GM12891 (cell line): ENCODE measurements around the gene IFT57. TPM values are rescaled to one million over a fixed set of nuclear protein-coding genes. Genes with fewer than 3 reads are reported as not detected.
"Not testable (repeated sequence)": the region's sequence is repeated elsewhere in the genome, so short reads cannot be mapped to it uniquely, and the experiment has no call there.

ENCODE experiments used
- DNase-seq: peaks from one replicate; pipeline ENCODE4 v3.0.0; 2011; ENCODE audit warnings: low spot score; ENCODE audit not compliant: insufficient read length
- FAIRE-seq: peaks from 2 replicates; lab custom pipeline; 2011; peaks lifted over from hg19 to GRCh38; lab: Jason Lieb, UNC
- PAX5 ChIP-seq: IDR thresholded peaks from 2 replicates; pipeline ENCODE4 v1.6.1; 2011; ENCODE audit warnings: low read length, moderate library complexity, mild to moderate bottlenecking; ENCODE audit not compliant: insufficient read depth, severe bottlenecking
- POLR2A ChIP-seq: IDR thresholded peaks from 2 replicates; pipeline ENCODE4 v1.6.1; 2011; ENCODE audit warnings: low read depth, low read length, control low read depth
- POLR2AphosphoS5 ChIP-seq: IDR thresholded peaks from 2 replicates; pipeline ENCODE4 v1.6.1; 2011; ENCODE audit warnings: low read depth, low read length, control low read depth
- POU2F2 ChIP-seq: IDR thresholded peaks from 2 replicates; pipeline ENCODE4 v1.6.1; 2011; ENCODE audit warnings: low read depth, mild to moderate bottlenecking, control low read depth, low read length, moderate library complexity
- SPI1 ChIP-seq: IDR thresholded peaks from 2 replicates; pipeline ENCODE4 v1.6.1; 2011; ENCODE audit warnings: low read depth, low read length, control low read depth
- TAF1 ChIP-seq: IDR thresholded peaks from 2 replicates; pipeline ENCODE4 v1.6.1; 2011; ENCODE audit warnings: low read depth, low read length, control low read depth
- polyA plus RNA-seq: library from polyadenylated mRNA; unstranded; fragments of >200 nt; gene quantifications from one replicate; pipeline ENCODE4 v1.2.1, GENCODE V29; 2012; ENCODE audit warnings: low read depth, missing spikeins, inconsistent platforms; ENCODE audit not compliant: missing spikeins

IFT57 gene, protein sequence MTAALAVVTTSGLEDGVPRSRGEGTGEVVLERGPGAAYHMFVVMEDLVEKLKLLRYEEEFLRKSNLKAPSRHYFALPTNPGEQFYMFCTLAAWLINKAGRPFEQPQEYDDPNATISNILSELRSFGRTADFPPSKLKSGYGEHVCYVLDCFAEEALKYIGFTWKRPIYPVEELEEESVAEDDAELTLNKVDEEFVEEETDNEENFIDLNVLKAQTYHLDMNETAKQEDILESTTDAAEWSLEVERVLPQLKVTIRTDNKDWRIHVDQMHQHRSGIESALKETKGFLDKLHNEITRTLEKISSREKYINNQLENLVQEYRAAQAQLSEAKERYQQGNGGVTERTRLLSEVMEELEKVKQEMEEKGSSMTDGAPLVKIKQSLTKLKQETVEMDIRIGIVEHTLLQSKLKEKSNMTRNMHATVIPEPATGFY
- polyA plus RNA-seq = 11.5 TPM

- FAIRE-seq = peak; percentile 100
- DNase-seq = peak; percentile 82
- TF ChIP-seq PAX5 (no peak), SPI1 (no peak), POLR2A (peak; percentile 59; the same call in 1 of the 2 replicates), POU2F2 (0 out of 2 replicates have a peak, but pooled peaks have one; percentile 40), POLR2AphosphoS5 (peak; percentile 13; the same call in 1 of the 2 replicates), TAF1 (peak; percentile 79)
These were observed at the start of gene IFT57 for GRCh38 chr3:108221911-108222852. TSS of gene IFT57 (minus strand) at chr3:108222424. CDS start at chr3:108222322, 102 bp downstream.

DNA sequence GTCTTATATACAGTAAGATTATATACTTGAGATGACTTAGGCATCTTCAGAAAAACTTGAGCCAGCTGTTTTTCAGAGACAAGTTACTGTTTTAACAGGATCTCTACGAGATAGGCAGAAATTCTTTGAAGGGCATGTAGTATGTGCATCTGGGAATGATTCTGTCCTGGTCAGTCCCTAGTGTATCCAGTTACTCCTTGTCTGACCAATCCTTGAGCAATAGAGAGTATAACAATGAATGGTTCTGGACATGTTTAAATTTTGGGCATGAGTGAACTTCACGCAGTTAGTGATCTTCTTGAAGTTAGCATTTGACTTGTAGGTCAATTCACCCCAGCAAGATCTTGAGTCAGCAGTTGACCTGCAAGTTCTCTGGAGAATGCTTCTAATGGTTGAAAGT lies 49.4 kb upstream of the IFT57 start:
- DNase-seq = no peak
- FAIRE-seq = no peak
- no peak for TF ChIP-seq POLR2AphosphoS5
- TF ChIP-seq POLR2A = no peak
- no peak for TF ChIP-seq PAX5

- not testable (repeated sequence) for DNase-seq, FAIRE-seq
These were observed 46.0 kb upstream of the IFT57 start for GRCh38 chr3:108268235-108268634.

DNA sequence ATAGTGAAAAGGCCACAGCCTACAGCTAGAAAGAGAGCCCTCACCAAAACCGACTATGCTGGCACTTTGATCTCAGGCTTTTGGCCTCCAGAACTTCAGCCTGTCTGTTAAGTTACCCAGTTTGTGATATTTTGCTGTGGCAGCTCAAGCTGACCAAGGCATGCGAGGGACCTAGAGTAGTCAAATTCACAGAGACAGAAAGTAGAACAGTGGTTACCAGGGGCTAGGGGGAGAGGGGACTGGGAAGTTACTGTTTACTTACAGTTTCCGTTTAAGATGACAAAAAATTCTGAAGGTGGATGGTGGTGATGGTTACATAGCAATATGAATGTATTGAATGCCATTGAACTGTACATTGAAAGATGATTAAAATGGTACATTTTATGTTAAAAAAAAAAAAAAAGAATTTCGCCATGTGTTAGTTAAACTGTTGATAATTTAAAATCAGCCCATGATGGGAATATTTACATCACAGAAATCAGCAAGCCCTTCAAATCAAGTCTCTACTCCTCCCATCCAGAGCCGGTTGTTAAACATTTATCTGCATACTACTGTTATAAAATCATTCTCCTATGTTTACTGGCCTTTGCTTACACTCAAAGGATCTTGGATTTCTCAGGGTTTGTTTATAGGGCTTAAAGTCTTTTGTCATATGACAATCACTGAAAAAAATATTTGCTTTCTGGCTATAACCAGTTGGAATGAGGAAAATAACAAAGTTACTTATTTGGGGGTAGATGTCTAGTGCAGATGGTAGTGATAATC lies 42.5 kb upstream of the IFT57 start:
- not testable (repeated sequence) for DNase-seq, FAIRE-seq

DNA sequence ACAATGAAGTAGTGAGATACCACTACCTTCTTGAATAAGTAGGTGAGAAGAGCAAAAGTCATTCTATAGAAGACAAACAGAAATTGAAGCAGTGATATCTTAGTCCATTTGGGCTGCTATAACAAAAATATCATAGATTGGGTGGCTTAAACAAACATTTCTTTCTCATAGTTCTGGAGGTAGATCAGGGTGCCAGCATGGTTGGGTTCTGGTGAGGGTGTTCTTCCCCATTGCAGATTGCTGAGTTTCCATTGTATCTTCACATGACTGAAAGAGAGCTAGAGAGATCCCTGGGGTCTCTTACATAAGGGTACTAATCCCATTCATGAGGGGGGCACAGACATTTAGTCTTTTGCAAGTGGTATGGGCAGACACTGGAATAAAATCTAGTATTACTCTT lies 32.9 kb upstream of the IFT57 start:
- no peak for TF ChIP-seq TAF1
- no peak for TF ChIP-seq POLR2A
- no peak for TF ChIP-seq SPI1
- TF ChIP-seq POLR2AphosphoS5 = no peak
- TF ChIP-seq PAX5 = no peak
- no peak for TF ChIP-seq POU2F2
- DNase-seq (no peak), FAIRE-seq (no peak)

- FAIRE-seq (no peak), DNase-seq (no peak)
- TF ChIP-seq POLR2AphosphoS5 (no peak), POLR2A (no peak), TAF1 (no peak), SPI1 (no peak), PAX5 (no peak)
These were observed 29.6 kb upstream of the IFT57 start for GRCh38 chr3:108251844-108252243.

DNA sequence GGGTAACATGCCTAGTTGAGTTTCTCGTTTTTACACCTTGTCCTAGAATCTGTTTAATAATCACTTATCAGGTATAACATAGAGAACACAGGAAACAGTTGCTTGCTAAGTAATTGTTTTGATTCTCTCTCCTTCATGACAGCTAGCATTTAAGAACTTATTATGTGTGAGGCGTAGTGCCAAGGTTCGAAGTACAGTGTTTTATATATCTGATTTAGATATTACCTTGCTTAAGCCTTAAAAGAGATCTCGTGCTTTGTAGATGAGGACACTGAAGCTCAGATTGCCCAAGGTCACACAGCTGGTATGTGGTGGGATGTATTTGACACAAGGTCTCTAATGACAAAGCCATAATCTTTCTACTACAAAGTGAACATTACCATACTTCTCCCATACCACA lies 29.0 kb upstream of the IFT57 start:
- TF ChIP-seq PAX5 (no peak), POLR2AphosphoS5 (no peak), POLR2A (no peak), POU2F2 (no peak)
- FAIRE-seq (no peak), DNase-seq (no peak)

GRCh38 chr3:108250626-108251025 lies 28.4 kb upstream of the IFT57 start:
- FAIRE-seq (no peak), DNase-seq (no peak)
- no peak for TF ChIP-seq PAX5
- no peak for TF ChIP-seq SPI1
- no peak for TF ChIP-seq POLR2A
- no peak for TF ChIP-seq TAF1
- TF ChIP-seq POU2F2 = no peak
- no peak for TF ChIP-seq POLR2AphosphoS5

GRCh38 chr3:108243243-108243642 lies 21.0 kb upstream of the IFT57 start:
- FAIRE-seq = no peak
- TF ChIP-seq POU2F2 (no peak), SPI1 (no peak), POLR2AphosphoS5 (no peak), TAF1 (no peak), POLR2A (no peak)
- no peak for DNase-seq

GRCh38 chr3:108242776-108243175 lies 20.6 kb upstream of the IFT57 start:
- DNase-seq (no peak), FAIRE-seq (no peak)
- TF ChIP-seq PAX5 (no peak), POU2F2 (no peak), SPI1 (no peak), POLR2A (no peak), TAF1 (no peak), POLR2AphosphoS5 (no peak)
